HG03558 (cell line): ENCODE data around the gene SVEP1.
"Not testable (repeated sequence)": the region's sequence is repeated elsewhere in the genome, so short reads cannot be mapped to it uniquely, and the experiment has no call there.

Source experiments
- ATAC-seq: cut with Tn5 transposase; IDR thresholded peaks from one replicate; pipeline ENCODE4 v1.9.1; 2021; ENCODE audit warnings: moderate number of reproducible peaks; ENCODE audit not compliant: unreplicated experiment; ENCODE audit errors: extremely low read depth

Gene SVEP1

DNA sequence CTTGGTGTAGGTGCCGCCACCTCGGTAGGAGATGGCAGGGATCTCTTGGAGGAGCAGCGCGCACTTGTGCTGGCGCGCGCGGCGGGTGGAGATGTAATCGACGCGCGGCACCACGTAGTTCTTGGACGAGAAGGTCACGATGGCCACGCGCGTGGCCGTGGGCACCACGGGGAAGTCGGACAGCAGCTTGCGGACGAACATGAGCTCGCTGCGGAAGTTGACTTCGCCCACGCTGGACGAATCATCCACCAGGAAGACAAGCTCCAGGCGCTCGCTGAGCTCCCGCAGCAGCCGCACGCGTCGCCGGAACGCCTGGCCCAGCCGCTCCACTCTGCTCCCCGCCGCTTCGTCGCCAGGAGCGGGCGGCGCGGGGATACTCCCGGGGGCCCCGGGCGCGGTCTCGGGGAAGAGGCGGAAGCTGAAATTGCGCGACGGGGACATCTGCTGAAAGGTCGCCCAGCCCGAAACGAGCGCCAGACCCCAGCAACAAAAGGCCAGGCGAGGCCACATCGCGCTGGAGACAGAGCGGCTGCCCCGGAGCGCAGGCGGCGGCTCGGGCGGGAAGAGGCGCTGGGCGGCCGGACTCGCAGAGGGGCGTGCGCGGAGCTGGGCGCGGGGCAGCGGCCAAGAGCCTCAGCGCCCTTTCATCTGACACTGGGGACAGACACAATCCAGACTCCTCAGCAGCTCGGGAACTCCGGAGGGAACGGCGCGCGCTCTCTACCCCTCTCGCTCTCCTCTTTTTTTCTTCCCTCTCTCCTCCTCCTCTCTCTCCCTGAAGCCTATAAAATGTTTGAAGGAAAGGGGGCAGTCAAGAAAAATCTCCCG lies at the start of gene SVEP1:
SVEP1 (minus strand) TSS at position 708 of the 828 bp plus-strand sequence; CDS start at position 510, 198 bp downstream.
- ATAC-seq = no peak

DNA sequence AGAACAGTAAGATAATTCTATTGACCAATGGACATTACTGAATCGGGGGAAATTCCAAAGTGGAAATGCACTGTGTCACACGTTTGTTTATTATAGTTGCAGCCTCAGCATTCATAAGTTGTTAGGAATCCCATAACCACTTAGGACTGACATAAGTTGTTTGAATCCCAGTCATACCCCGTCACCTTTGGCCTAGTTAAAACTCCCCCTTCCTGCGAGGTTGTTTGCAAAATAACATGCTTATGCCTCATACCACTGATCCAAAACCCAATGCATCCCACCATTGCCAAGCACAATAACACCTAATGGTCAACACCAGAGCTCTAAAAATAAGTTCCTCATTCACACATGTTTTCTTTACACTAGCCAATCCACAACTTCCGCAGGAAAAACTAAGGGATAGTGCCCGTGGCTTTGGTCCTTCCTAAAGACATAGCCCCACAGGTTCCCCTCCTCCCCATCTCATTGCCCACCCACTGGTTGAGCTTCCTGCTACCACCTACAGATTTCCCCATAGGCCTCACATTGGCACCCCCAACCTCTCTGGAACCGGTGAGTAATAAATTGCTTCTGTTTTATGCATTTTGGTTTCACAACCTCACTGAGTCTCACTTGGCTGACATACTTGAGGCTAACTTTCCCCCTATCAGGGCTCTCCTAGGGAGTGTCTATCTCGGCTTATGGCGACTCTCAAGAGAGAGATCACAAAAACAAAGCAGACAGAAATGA lies 46.7 kb upstream of the SVEP1 start:
- ATAC-seq = peak; percentile 96

DNA sequence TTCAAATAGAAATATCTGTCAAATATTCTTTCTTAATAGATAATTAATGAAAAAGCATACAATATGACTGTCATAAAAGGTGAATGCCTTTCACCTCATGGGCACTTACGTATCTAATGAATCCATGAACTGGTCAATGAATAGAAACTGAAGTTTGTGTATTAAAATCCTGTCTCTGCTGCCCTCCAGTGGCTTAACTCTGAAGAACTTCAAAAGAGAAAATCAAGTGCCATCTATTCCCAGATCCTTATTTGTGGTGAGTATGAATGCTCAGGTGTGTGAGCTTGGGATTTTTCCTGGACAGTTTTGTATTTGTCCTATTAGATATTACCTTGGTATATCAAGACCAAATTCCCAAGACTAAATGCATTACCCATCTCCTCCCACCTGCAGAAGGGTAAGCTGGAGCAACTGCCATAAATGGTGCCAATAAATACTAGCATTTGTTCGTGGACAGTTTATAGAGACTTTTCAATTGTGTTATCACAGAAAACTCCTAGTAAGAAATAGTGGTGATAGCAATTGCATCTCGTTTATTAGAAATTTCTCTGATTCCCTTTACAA lies 44.0 kb upstream of the SVEP1 start:
- ATAC-seq = no peak

DNA sequence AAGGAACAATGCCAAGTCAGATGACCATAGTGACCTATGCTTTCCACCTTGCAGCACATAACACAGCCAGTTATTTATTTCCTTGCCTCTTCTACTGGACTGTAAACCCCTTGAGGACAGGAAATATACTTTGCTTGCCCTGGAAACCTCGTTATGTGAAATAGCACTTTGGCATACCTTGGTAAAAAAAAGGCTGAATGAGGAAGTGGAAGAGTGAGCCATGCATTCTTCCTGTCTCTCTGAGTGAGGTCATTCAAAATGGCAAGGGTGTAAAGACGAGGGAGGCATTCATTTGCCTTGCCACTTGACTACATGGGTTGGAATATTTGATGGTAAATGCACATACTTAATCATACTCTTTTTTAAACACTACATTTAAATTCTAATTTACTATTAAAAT lies 42.8 kb upstream of the SVEP1 start:
- ATAC-seq = no peak

DNA sequence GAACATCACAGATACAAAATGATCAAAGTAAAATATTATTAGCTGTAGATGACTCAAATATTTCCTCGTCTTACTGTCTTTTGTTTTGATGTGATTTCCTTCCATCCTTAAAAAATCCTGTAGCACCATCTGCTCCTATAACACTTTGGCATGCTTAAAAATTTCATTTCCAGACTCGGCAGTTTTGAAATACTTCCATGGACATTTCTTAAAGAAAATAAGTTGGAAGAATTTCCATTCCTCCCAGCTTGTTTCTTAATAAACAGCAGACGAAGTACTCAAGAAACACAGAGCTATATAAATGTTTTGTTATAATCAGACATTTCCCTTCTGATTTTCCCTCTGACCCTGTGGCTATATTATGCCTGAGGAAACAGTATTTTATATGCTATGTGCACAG lies 41.2 kb upstream of the SVEP1 start:
- no peak for ATAC-seq

- ATAC-seq = no peak
Measured at GRCh38 chr9:110619831-110620230, 40.3 kb upstream of the SVEP1 start.

DNA sequence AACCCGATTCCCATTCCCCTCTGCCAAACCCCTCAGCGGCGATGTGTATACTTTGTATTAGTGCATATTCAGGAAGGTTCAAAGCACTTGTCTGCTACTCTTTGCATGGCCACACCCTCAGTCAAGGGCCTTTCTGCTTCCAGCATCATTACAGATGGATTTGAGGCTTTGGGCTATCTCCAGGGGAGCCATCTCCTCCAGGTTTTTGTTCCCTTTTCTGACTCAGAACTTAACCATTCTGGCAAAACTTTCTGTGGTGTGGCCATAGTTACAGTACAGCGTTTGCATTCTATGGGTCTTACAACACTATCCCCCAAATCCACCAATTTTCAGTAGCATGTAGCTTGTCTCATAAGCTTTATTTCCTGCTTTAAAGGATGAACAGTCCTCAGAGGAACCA lies 36.0 kb upstream of the SVEP1 start:
- no peak for ATAC-seq

- ATAC-seq = not testable (repeated sequence)
Measured at GRCh38 chr9:110614576-110614975, 35.0 kb upstream of the SVEP1 start.

DNA sequence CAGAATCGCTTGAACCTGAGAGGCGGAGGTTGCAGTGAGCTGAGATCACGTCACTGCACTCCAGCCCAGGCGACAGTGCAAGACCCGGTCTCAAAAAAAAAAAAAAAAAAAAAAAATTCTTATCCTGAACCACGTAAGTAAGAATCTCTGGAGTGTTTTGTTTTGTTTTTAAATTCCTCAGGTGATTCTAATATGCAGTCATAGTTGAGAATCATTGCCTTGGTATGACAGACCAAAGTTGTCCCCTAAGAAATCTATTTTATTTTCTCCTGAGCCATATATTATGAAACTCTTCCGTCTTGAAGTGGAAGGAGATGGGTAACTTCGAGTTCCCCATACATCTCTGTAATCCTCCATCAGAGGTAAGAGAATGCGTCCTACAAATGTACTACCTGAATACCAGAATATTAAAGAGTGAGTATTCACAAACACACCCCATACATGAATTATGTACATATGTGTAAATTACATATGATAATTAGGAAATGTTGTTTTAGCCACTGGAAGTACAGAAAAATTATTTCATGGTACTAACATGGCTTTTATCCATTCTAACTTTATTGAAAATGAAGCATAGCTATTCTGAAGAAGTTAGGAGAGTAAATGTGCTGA lies 26.7 kb upstream of the SVEP1 start:
- ATAC-seq = no peak

DNA sequence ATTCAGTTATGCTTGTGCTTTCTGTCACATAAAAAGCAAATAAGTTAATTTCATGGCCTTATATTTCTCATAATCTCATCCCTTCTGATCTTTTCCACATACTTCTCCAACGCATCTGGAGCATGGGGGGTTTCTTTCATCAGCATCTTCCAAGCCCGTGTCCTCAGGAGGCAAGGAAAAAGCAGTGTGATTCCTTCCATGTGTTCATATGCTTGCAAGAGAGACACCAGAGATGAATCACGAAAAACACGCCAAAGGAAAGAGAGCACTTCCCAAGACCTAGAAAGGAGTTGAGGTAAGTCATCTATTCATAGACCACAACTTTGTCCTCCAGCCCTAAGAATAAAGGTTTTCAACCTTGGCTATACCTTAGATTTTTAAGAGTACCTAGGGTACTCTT lies 26.0 kb upstream of the SVEP1 start:
- ATAC-seq = no peak

GRCh38 chr9:110604171-110604601 lies 24.6 kb upstream of the SVEP1 start:
- no peak for ATAC-seq

- no peak for ATAC-seq
Measured at GRCh38 chr9:110602281-110602680, 22.7 kb upstream of the SVEP1 start.

DNA sequence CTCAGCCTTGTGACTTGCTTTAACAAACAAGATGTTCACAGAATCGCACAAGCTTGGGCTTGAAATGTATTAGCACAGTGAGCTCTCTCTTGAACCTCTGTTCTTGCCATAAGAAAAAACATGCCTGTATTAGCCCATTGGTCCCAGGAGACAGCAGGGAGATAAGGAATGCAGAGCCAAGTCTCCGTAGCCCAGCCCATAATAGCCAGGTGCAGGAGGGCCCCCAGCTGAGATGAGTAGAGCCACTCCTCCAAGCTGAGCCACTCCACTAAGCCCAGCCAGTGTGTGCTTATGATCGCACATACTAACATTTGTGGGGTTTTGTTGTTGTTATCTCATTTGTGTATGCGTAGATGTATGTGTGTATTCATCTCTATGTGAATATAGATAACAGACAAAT lies 21.6 kb upstream of the SVEP1 start:
- ATAC-seq = no peak

- ATAC-seq = no peak
Measured at GRCh38 chr9:110599468-110599867, 19.9 kb upstream of the SVEP1 start.

DNA sequence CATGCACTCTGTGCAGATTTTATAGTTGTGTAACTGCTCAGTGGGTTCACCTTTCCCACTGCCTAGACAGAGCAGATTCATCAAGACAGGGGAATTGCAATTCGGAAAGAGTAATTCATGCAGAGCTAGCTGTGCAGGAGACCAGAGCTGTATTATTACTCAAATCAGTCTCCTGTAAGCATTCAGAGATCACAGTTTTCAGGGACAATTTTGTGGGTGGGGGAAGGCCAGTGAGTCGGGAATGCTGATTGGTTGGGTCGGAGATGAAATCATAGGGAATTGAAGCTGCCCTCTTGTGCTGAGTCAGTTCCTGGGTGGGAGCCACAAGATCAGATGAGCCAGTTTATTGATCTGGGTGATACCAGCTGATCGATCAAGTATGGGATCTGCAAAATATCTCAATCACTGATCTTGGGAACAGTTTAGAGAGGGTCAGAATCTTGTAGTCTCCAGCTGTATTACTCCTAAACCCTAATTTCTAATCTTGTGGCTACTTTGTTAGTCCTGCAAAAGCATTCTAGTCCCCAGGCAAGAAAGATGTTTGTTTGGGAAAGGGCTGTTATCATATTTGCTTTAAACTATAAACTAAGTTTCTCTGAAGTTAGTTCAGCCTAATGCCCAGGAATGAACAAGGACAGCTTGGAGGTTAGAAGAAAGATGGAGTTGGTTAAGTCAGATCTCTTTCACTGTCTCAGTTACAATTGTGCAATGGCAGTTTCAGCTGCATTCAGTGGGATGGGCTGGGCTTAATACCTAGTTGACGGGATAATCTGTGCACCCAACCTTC lies 12.7 kb upstream of the SVEP1 start:
- ATAC-seq = no peak

GRCh38 chr9:110591526-110591925 lies 12.0 kb upstream of the SVEP1 start:
- no peak for ATAC-seq

GRCh38 chr9:110590816-110591215 lies 11.3 kb upstream of the SVEP1 start:
- no peak for ATAC-seq

GRCh38 chr9:110588296-110588695 lies 8.8 kb upstream of the SVEP1 start:
- ATAC-seq = no peak

DNA sequence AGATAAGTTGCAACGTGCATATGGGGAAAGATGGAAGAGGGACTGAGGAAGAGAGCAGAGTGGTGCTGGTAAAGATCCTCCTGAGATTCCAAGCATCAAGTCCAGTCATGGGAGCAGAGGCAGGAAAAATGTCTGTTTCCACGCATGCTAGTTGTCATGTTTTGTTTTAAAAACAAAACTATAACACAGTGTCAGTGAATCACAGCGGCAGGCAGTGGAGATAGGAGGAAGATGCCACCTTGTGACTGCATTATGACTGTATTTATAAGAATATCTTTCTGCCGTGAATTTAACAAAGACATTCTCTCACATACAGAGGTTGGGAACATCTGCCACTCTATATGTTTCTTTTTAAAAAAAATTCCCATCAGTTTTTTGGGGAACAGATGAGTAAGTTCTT lies 3.7 kb upstream of the SVEP1 start:
- ATAC-seq = no peak

- ATAC-seq = no peak
Measured at GRCh38 chr9:110582156-110582555, 2.6 kb upstream of the SVEP1 start.
